ENCODE measurements around the gene FAM25G.

Gene FAM25G

GRCh38 chr10:47441938-47442337 lies 49.6 kb downstream of the FAM25G start:
- Histone ChIP-seq H3K4me3 (ENCODE audit: low read depth, low read length, poor library complexity, severe bottlenecking) (no peak overlapping the region), H3K79me2 (ENCODE audit: insufficient read depth, low read length) (no peaks in the 10 kb centered on the region), H3K36me3 (ENCODE audit: insufficient read depth, low read length) (no peaks in the 10 kb centered on the region), H3K9me2 (ENCODE audit: low read depth, low read length) (no peaks in the 10 kb centered on the region), H2AFZ (ENCODE audit: low read length) (no peak overlapping the region), H3K9me3 (ENCODE audit: low read length) (no peaks in the 10 kb centered on the region), H3K9ac (ENCODE audit: low read length) (no peak overlapping the region), H3K4me2 (ENCODE audit: low read length) (no peak overlapping the region), H3K4me1 (ENCODE audit: insufficient read depth, low read length, severe bottlenecking) (no peaks in the 10 kb centered on the region), H3F3A (ENCODE audit: insufficient read depth, low read length) (no peaks in the 10 kb centered on the region), H3K27me3 (ENCODE audit: insufficient read depth, low read length) (no peaks in the 10 kb centered on the region), H3K27ac (ENCODE audit: low read depth, low read length, poor library complexity, severe bottlenecking) (no peak overlapping the region), H4K20me1 (ENCODE audit: insufficient read depth, low read length) (no peaks in the 10 kb centered on the region)
- TF ChIP-seq CTCF (IDR thresholded peaks at IDR 0.05; ENCODE audit: low read length): no peak
- TF ChIP-seq EZH2 (IDR thresholded peaks at IDR 0.05; ENCODE audit: borderline replicate concordance, low read length): no peak

- Histone ChIP-seq H3K9me3 (ENCODE audit: low read length) (no peaks in the 10 kb centered on the region), H3K4me1 (ENCODE audit: insufficient read depth, low read length, severe bottlenecking) (no peaks in the 10 kb centered on the region), H4K20me1 (ENCODE audit: insufficient read depth, low read length) (no peaks in the 10 kb centered on the region), H3K9ac (ENCODE audit: low read length) (no peak overlapping the region), H3F3A (ENCODE audit: insufficient read depth, low read length) (no peaks in the 10 kb centered on the region), H3K27me3 (ENCODE audit: insufficient read depth, low read length) (no peaks in the 10 kb centered on the region), H3K27ac (ENCODE audit: low read depth, low read length, poor library complexity, severe bottlenecking) (no peak overlapping the region), H3K79me2 (ENCODE audit: insufficient read depth, low read length) (no peaks in the 10 kb centered on the region), H3K4me3 (ENCODE audit: low read depth, low read length, poor library complexity, severe bottlenecking) (no peak overlapping the region), H3K36me3 (ENCODE audit: insufficient read depth, low read length) (no peaks in the 10 kb centered on the region), H2AFZ (ENCODE audit: low read length) (no peak overlapping the region), H3K4me2 (ENCODE audit: low read length) (no peak overlapping the region), H3K9me2 (ENCODE audit: low read depth, low read length) (no peaks in the 10 kb centered on the region)
- TF ChIP-seq EZH2 (IDR thresholded peaks at IDR 0.05; ENCODE audit: borderline replicate concordance, low read length) (no peak), CTCF (IDR thresholded peaks at IDR 0.05; ENCODE audit: low read length) (no peak)
These were observed 51.3 kb downstream of the FAM25G start for GRCh38 chr10:47440207-47440606.

GRCh38 chr10:47438857-47439474 lies 52.5 kb downstream of the FAM25G start:
- no peak overlapping the region for H3K4me3 ChIP-seq (ENCODE audit: low read depth, low read length, poor library complexity, severe bottlenecking)
- H3K27me3 ChIP-seq (ENCODE audit: insufficient read depth, low read length): no peaks in the 10 kb centered on the region
- no peaks in the 10 kb centered on the region for H4K20me1 ChIP-seq (ENCODE audit: insufficient read depth, low read length)
- no peak overlapping the region for H3K4me2 ChIP-seq (ENCODE audit: low read length)
- no peaks in the 10 kb centered on the region for H3F3A ChIP-seq (ENCODE audit: insufficient read depth, low read length)
- TF ChIP-seq CTCF (IDR thresholded peaks at IDR 0.05; ENCODE audit: low read length) (peak; percentile 34; the same call in 1 of the 2 replicates), EZH2 (IDR thresholded peaks at IDR 0.05; ENCODE audit: borderline replicate concordance, low read length) (no peak)
- no peak overlapping the region for H3K27ac ChIP-seq (ENCODE audit: low read depth, low read length, poor library complexity, severe bottlenecking)
- no peaks in the 10 kb centered on the region for H3K4me1 ChIP-seq (ENCODE audit: insufficient read depth, low read length, severe bottlenecking)
- no peaks in the 10 kb centered on the region for H3K36me3 ChIP-seq (ENCODE audit: insufficient read depth, low read length)
- H3K9me2 ChIP-seq (ENCODE audit: low read depth, low read length): no peaks in the 10 kb centered on the region
- no peak overlapping the region for H2AFZ ChIP-seq (ENCODE audit: low read length)
- H3K79me2 ChIP-seq (ENCODE audit: insufficient read depth, low read length): no peaks in the 10 kb centered on the region
- H3K9me3 ChIP-seq (ENCODE audit: low read length): no peaks in the 10 kb centered on the region
- H3K9ac ChIP-seq (ENCODE audit: low read length): no peak overlapping the region
